Stimulated activated CD8-positive, alpha-beta memory T cell treated with anti-CD3 and anti-CD28 coated beads, Interleukin-7, amount 100 ng/mL, for 24 hours (primary cell): ENCODE results near the gene RNPEPL1.
"Not testable (repeated sequence)": the region's sequence is repeated elsewhere in the genome, so short reads cannot be mapped to it uniquely, and the experiment has no call there.

ENCODE experiments used
- DNase-seq: peaks from one replicate; pipeline ENCODE4 v3.0.0-alpha.2; 2020; ENCODE audit warnings: low read depth

RNPEPL1 gene

DNA sequence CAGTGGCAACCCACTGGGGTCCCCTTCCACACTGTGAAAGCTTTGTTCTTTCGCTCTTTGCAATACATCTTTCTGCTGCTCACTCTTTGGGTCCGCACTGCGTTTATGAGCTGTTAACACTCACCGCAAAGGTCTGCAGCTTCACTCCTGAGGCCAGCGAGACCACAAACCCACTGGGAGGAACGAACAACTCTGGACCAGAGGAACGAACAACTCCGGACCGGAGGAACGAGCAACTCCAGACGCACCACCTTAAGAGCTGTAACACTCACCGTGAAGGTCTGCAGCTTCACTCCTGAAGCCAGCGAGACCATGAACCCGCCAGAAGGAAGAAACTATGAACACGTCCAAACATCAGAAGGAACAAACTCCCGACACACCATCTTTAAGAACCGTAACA, 29.2 kb upstream of the RNPEPL1 start:
- not testable (repeated sequence) for DNase-seq

DNA sequence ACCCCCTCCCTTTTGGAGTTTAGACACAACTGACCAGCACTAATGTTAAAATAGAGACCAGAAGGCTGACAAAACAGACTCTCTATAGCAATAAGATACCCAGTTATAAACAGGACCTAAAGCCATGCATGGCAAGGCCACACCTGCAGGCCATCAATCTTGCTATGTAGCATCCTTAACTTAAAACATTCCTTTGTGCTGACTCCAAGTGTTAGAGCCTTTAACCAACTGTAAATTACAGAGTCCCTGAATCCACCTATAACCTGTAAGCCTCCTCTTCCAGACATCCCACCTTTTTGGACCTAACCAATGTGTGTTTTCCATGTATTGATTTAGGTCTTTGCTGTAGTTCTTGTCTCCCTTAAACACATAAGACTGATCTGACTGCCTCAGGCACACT, 28.4 kb upstream of the RNPEPL1 start:
- no peak for DNase-seq

DNA sequence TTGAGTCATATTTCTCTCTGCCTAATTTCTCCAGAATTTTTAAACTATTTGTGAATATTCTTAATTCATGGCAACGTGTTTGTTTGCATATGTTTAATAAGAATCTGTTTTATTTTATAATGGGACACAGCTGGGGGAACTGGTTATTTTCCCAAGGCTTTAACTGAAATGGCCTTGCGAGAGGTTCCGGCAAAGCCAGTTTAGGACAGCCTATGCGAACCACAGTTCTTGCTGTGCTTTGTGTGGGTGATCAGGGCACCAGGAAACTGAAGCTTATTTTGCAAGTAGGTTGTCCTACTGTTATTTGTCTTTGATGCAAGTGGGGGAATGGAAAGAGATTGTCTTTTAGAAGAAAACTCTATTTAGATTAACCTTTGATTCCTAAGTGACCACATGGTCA, 17.0 kb upstream of the RNPEPL1 start:
- no peak for DNase-seq

DNA sequence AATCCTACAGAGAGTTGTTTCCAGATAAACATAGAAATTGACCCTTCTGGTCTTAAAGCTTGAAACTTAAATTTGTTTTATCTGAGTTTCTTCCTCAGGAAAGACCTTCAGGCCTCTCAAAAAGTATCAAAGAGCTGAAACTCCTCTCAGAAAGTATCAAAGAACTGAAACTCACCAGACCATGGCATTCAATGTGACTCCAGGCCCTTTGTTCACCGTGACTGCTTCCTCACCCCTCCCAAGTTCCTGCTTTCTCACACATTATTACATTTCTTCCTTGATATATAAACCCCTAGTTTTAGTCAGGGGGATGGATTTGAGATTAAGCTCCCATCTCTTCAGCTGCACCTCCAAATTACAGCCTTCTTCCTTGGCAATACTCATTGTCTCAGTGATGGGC, 16.5 kb upstream of the RNPEPL1 start:
- no peak for DNase-seq

DNA sequence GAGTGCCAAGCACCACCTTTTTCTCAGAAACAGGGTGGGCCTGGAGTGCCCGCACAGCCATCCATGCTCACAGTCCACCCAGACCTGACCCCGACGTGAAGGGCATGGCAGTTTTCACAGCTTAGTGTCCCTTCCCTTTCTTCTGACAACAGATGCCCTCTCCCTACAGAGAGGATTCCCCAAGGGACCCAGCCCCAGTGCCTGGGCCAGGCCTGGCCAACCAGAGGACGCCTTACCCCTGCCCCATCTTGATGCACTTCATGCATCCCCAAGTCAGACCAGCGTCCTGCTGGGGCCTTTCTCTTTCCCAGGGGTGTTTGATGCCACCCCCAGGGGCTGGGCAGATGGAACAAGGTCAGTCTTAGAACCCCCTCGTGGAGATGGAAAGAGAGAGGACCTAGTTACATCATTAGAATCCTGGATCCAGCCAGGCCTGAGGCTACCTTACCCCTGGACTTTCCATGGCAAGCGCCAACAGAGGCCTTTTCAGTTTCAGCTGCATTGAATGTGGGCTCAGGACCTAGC, 14.3 kb upstream of the RNPEPL1 start:
- DNase-seq = no peak

DNA sequence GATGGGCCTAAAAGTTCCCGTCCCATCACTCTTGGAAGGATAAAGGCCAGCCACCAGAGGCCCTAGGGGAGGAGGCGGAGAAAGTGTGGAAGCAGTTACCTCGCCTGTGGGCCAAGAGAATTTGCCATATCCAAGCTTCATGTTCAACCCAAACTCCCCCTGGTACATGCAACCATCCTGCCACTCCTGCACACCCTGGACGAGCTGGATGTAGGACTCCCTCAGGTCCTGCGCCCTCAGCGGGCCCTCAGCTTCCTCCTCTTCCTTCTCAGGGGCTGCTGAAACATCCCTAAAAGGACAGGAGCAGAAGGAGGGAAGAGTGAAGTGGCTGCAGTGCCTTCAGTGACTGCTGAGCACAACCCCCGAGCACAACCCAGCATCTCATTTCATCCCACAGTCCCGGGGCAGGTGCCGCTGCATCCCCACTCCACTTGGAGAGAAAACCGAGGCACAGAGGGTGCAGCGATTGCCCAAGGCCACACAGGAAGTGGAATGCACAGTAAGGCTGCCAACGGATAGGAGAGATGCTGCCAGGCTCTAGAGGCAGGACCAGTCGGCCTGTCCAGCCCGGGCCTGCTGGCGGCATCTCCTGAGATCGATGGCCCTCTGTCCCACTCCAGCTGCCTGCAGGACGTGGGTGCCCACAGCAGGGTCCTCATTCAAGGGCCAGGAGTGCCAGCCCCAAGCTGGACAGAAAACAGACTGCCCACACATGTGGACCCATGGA, 13.4 kb upstream of the RNPEPL1 start:
- DNase-seq = no peak

DNA sequence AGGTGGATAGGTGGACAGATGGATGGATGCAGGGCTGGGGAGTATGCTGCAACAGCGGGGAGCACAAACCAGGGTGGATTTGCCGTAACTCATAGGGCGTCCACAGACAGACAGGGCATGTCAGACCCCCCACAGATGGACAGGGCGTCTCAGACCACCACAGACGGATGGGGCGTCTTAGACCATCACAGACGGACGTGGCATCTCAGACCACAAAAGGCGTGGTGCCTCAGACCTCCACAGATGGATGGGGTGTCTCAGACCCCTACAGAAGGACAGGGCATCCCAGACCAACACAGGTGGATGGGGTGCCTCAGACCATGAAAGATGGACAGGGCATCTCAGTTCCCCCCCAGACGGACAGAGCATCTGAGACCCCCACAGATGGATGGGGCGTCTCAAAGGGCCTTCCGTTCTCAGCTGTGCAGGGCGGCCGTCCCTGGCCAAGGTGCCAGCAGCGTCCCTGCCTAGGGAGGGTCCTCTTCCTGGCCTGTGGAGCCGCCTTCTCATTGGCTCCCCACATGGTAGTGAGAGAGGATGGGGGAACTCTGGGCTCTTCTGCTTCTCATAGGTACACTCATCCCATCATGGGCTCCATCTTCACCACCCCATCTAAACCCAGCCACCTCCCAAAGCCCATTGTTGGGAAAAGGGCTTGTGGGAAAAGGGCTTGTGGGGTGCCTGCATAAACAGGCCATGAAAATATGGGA, 12.6 kb upstream of the RNPEPL1 start:
- no peak for DNase-seq

DNA sequence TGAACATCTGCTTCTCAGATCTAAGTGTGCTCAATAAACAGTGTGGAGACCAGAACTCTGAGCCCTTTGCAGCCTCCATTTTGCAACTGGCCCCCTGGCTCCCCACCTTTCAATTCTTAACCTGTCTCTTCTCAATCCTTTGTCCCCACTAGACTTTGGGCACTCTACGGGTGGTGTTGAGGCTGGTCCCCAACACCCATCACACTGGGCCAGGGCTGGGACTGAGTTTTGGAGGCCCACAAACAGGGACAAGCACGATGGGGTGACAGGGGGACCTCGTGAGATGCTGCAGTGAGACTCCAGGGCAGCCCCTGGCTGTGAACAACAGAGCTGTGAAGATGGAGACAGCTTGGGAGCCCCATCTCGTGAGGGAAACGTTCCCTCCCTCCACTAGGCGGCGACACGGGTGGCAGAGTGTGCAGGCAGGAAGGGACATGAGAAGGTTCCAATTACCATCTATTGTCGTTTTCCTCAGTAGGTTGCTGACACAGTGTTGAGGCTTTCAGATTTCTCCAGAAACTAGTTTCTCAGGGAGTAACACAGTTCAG, 11.7 kb upstream of the RNPEPL1 start:
- DNase-seq = no peak

DNA sequence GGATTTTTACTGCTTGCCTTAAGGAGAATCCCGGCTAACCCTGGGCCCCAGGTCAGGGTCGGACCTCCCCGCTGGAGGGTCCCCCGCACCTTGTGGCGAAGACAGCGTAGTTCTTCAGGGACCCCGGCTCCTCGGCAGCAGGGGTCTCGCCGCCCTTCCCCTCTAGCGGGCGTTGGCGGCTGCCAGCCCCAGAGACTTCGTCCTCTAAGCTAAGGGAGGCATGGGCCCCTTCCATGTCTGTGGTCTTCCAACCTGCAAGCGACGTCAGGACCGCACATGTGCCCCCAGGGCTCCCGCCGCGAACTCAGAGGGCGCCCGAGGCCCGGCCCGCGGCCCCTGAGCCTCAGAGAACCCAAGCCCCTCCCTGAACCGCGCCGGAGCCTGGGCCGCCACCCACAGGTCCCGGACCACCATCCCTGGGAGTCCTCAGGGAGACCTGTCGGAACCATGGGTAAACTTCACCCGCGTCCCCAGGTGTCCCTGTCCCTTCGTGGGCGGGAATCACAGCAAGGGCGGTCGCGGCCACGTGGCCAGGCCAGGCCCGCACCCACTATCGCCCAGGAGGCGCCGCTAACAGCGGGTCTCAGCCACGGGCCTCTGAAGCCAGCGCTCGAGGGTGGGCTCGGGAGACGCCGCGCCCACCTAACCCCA, 11.1 kb upstream of the RNPEPL1 start:
- DNase-seq = no peak

DNA sequence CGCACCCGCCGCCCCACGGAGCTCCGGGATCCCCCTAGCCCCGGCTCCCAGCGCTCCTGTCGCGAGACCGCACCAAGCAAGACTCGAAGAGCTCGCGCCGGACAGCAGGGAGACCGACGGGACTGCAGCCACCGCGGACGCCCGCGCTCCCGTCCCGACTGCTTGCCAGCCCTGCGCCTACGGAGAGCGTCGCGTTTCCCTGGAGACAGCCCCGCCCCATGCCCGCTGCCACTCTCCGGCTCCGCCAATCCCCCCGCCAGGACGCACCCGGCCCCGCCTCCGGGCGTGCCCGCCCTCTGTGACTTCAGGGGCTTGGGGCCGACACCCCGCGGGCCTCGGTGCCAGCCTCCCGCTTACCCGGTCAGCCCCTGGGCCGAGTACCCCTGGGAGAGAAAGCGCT, 10.5 kb upstream of the RNPEPL1 start, which contains the start of gene ANKMY1:
Gene ANKMY1, minus strand, starts transcription at position 181 of the 400 bp plus-strand sequence. CDS start 653 bp downstream, outside the sequence.
- no peak for DNase-seq

DNA sequence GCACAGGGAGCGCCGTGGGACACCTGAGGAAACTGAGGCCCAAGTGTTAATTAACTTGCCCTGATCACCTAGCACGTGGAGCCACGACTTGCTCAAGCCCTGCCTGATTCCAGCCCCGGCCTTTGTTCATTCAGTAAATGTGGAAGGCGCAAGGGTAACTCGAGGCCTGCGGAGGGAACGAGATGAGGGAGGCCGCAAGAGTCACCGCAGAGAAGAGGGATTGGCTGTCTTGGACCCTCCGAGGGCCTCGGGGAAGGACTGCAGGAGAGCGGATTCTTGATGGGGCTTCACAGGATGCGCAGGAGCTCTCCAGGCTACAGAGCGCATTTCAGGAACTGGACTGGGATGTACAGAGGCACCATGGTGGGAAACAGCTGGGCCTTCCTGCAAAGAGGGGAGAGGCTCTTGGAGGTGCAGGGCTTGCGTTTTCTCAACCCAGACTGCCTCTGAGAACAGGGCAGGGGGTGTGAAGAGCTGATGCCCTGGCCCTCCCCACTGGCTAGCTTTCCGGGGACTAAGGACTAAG, 10.0 kb upstream of the RNPEPL1 start:
- no peak for DNase-seq

DNA sequence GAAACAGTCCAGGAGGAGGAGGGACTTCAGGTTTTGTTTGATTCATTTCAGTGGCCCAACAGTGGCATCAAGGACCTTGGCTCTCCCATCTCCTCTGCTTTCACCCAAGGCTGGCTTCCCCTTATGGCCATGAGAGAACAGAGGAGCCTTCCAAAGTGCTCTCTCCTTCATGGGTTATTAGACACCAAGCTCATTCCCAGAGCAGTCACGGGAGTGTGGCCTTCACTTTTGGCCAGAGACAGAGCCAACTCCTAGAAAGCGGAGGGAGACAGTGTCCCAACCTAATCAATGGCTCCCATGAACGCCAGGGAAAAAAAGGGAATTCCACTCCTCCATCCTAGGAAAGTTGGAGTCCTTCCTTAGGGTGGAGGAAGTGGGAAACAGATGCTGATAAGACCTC, 9.0 kb upstream of the RNPEPL1 start:
- DNase-seq = no peak

DNA sequence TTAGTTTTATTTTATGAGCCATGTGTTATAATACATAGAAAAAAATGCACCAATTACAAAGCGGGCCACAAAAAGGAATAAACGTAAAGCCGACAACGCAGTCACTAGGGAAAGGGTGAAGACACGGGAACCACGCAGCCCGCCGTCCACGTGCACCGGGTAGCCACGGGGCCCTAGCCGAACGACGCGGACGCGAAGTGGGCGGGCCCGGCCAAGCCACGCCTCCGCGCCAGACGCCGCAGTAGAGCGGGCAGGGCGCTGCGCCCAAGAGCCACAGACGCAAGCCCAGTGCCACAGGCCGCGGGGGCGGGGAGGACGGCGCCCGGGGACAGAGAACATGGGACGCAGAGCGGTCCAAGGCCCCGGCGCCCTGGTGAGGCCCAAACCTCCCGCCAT, 8.2 kb upstream of the RNPEPL1 start, which contains the start of gene DUSP28:
Gene DUSP28, plus strand, starts transcription at position 274 of the 396 bp plus-strand sequence. CDS start 328 bp downstream, outside the sequence.
- DNase-seq = peak; percentile 83

DNA sequence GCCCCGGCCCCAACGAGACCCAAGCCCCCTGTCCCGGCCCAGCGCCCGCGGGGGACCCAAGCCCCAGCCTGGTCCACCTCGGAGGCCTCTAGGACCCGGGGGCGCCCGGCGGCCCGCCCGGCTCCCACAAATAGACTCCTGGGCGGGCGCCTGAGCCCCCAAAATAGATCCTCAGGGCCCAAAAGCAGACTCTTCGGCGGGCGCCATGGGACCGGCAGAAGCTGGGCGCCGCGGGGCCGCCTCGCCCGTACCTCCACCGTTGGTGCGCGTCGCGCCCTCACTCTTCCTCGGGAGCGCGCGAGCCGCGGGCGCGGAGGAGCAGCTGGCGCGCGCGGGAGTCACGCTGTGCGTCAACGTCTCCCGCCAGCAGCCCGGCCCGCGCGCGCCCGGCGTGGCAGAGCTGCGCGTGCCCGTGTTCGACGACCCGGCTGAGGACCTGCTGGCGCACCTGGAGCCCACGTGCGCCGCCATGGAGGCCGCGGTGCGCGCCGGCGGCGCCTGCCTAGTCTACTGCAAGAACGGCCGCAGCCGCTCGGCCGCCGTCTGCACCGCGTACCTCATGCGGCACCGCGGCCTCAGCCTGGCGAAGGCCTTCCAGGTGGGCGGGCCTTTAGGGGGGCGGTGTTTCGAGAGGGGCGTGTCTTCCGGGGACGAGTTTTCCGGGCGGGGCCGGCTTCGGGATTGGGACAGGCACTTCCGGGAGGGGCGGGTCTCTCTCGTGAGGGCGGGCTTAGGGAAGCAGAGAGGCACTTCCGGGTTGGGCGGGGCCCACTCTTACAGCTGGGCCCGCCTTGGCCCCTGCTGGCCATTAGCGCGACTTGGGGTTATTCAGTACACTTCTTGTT, 7.6 kb upstream of the RNPEPL1 start:
- peak; percentile 100 for DNase-seq

DNA sequence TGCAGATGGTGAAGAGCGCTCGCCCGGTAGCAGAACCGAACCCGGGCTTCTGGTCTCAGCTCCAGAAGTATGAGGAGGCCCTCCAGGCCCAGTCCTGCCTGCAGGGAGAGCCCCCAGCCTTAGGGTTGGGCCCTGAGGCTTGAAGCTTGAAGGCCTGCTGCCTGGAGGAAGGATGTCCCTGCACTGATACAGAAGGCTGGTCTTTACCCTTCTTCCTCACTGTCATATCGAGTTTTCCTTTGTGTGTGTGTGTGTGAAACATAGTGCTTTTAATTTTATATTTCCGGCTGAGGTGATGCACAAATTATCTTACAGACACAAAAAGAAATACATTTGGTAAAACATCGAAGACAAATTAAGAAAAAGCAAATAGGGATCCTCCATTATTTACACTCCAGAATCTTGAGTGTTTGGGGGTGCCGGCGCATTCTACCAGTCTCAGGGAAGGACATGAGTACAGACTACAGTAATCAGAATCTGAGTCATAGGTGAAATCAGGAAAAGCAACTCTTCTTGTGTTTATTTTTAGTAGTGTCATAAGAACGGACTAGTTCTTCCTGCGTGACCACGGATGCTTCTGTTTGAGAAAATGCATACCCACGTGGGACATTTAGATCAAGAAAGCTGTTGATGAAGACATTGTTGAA, 6.8 kb upstream of the RNPEPL1 start:
- no peak for DNase-seq

DNA sequence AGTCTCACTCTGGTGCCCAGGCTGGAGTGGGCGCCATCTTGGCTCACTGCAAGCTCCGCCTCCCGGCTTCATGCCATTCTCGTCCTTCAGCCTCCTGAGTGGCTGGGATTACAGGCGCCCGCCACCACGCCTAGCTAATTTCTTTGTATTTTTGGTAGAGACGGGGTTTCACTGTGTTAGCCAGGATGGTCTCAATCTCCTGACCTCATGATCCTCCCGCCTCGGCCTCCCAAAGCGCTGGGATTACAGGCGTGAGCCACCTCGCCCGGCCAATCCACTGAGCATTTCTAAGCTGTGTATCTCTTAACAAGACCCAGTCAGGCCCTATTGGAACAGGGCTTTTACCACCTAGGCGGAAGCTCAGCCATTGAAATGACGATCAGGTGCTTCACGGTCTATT, 5.1 kb upstream of the RNPEPL1 start:
- not testable (repeated sequence) for DNase-seq

DNA sequence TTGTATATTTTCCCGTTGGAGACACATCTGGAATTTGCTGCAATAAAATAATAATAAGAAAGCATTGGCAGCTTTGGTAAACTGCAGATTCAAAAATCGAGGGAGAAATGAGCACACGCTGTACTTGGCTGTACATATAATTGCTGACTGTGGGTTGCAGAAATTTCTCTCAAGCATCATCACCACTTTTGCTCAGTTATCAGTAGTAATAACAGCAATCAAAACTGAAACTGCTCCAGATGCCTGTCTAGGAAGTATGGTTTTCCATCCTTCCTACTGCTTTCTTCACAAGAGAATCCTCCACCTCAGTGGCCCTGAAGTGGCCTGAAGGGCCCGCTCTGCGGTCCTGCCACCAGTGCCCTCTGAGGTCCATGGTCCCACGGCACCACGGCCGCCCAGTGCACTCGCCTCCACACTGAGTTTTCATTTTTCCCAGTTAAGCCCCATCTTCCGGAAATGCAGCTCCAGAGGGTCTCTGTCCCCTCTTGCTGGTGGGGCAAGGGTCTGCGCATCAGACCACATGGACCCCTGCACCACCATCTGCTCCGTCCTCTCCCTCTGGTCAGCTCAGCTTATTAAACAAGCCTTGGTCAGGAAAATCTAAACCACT, 4.2 kb upstream of the RNPEPL1 start:
- DNase-seq = no peak

DNA sequence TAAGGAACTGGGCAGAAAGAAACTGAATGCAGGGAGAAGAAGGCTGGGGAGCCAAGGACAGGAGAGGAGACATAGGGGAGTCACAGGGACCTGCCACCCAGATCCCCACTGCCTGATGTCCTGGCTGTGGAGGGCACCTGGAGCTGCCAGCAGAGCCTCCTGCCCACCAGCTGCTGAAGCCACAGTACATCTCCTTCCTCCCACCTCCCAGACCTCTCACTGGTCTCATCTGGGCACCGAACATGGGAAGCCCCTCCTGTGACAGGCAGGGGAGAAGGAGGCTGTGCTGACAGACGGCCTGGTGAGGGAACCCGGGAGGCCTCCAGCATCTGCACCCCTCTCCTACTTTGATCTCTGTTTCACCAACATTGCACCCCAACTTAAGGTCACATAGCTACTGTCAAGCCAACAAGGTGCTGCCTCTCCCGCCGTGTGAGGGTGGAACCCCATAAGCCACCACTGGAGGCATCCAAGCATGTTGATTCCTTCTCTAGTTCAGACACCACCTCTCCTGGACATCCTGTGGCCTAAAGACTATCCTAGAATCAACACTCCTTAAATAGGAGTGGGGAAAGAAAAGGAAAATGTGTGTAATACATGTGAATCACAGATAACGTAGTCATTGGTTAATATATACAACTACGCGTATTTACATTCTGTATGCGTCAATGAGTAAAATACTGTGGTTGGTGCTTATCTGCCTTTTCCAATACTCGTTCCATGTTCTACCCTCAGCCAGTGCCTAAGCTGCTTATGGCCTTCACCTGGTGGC, 3.5 kb upstream of the RNPEPL1 start:
- DNase-seq = no peak
